Fibroblast of peridontal ligament (primary cell): Measurements from ENCODE around the gene SERTM2.
"Not testable (repeated sequence)": the region's sequence is repeated elsewhere in the genome, so short reads cannot be mapped to it uniquely, and the experiment has no call there.

ENCODE experiments used
- DNase-seq: peaks from one replicate; pipeline ENCODE4 v3.0.0-alpha.2; 2010; ENCODE audit errors: extremely low read depth

The SERTM2 gene

GRCh38 chrX:111511477-111511876 lies at the start of gene SERTM2:
Gene SERTM2, plus strand, starts transcription at chrX:111511645. Its CDS starts 7,213 bp downstream, at chrX:111518858.
- DNase-seq, result no peak

GRCh38 chrX:111465669-111466068 lies 45.8 kb upstream of the SERTM2 start:
- DNase-seq, result no peak

DNA sequence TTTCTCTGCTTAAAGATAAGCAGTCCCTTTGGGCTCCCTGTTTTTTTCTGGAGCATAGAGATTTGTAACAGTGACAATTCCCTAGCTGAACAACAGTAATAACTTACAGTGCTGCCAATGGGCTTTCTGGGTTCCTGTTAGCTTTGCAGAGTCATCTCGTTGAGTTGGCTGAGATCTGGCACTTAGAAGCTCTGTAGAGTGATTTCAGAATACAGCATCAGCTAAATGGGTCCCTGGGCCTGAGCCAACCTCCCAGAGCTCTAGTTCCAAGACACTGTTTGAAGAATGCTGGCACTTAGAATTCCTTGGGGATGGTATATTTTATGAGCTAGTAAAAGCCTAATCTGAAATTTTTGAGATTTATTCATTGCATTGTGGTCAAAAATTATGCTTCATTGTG lies 43.5 kb upstream of the SERTM2 start:
- no peak for DNase-seq

DNA sequence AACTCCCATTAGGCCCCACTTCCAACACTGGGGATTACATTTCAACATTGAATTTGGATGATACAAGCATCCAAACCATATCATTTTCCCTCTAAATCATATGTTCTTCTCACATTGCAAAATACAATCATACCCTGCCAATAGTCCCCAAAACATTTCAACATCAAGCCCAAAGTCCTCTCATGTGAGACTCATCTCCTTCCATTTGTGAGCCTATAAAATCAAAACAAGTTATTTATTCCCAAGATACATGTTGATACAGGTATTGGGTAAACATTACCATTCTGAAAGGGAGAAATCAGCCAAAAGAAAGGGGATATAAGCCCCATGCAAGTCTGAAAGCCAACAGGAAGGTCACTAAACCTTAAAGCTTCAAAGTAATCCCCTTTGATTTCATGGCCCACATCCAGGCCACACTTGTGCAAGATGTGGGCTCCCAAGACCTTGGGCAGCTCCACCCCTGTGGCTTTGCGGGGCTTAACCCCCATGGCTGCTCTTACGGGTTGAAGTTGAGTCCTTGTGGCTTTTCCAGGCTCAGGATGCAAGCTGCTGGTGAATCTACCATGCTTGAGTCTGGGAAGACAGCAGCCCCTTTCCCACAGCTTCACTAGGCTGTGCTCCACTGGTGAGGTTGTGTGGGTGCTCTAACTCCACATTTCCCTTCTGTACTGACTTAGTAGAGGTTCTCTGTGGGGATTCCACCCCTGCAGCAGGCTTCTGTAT lies 40.6 kb upstream of the SERTM2 start:
- DNase-seq, result no peak

GRCh38 chrX:111481896-111482295 lies 29.5 kb upstream of the SERTM2 start:
- no peak for DNase-seq

DNA sequence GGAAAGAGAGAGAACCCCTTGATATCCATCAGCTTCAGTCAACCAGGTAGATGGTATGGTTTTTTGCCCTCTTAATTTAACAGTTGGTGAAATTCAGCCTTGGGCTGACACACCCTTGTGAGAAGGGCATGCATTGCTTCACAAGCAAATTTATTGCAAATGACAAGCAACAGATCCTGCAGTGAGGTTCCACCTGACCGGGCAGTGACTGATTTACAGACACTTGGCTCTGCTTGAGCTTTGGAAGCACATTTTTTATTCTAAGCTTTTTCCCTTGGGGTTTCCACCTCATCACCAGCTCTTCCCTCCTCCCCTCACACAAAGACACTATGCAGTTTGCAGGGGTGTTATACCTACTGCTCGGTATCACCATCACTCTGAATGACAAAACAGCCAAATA lies 28.3 kb upstream of the SERTM2 start:
- DNase-seq, result no peak

- DNase-seq, result no peak
These were observed 27.6 kb upstream of the SERTM2 start for GRCh38 chrX:111483881-111484280.

GRCh38 chrX:111490688-111491087 lies 20.8 kb upstream of the SERTM2 start:
- no peak for DNase-seq

DNA sequence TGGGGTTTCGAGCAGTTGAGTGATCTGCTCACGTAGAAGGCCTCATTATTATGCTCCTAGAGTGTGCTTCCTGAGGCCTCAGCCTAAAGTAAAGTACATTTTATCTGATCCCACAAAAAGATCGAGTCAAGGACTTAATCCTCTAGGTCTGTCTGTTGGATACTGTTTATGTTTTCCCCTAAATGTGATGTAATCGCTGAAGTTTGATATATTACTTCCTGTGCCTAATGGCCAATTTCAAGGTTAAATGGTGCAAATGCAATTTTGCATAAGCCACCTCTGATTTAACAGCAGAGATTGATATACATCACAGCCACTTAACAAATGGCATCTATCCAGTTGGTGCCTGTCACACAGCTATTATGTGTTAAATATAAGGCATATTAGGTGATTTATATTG lies 19.4 kb upstream of the SERTM2 start:
- DNase-seq, result no peak

GRCh38 chrX:111498538-111499103 lies 12.8 kb upstream of the SERTM2 start:
- DNase-seq, result no peak

DNA sequence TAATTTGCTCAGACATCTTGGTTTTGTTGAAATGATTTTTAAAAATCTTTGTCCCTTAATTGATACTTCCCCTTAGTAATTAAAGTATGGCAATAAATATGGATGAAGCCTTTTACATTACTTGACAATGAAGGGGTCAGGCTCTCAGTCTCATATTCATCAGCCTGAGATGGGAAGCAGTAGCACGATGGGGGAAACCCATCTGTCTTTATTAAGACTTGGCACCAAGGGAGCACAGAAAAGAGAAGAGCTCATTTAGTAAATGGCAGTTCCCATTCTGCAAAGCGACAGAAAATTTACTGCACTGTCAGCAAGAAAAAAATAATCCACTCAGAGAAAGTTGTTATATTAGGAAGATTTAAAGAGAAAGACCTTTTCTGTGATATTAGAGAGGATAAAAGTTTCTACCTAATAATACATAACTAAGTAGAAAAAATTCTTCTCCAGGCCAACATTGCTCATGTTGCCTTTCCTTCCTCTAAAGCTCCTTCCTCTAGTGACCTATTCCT lies 7.9 kb upstream of the SERTM2 start:
- DNase-seq, result no peak

- DNase-seq, result no peak
These were observed 6.5 kb upstream of the SERTM2 start for GRCh38 chrX:111504941-111505340.

GRCh38 chrX:111505783-111506182 lies 5.7 kb upstream of the SERTM2 start:
- DNase-seq, result no peak

- DNase-seq, result no peak
These were observed 4.6 kb upstream of the SERTM2 start for GRCh38 chrX:111506826-111507225.

DNA sequence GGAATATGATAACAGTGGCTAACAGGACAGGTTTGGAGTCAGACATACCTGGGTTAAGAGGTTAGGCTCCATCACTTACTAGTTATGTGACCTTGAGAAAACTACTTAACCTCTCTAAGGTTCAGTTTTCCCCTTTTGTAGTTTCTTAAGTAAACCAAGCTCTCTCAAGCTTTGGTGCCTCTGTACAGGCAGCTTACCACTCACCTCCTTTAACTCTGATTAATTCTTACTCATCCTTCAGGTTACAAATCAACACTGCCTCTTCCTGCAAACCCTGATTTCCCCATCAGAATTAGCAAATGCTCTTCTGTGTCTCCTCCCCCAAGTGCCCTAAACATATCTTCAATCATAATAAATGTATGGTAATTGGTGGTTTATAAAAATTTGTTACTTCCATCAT lies 3.5 kb upstream of the SERTM2 start:
- no peak for DNase-seq

DNA sequence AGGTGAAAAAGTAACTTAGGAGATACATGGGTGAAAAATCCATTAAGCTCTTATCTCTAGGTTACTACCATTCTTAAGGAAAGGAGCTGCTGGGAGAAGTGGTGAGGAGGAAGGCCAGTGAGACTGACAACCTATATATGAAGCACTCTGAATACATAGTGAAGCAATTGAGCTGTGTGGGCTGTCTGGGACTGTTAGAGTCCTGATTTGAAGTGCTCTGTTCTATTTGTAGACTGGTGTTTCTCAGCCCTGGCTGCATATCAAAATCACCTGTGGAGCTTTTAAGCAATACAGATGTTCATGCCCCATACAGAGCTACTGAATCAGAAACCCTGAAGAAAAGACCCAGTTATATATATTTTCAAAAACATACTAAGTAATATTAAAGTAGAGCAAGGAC lies 3.9 kb downstream of the SERTM2 start:
- DNase-seq, result no peak

GRCh38 chrX:111518667-111519066 lies 7.2 kb downstream of the SERTM2 start:
- no peak for DNase-seq

GRCh38 chrX:111519215-111519614 lies 7.8 kb downstream of the SERTM2 start:
- peak; percentile 0 for DNase-seq

DNA sequence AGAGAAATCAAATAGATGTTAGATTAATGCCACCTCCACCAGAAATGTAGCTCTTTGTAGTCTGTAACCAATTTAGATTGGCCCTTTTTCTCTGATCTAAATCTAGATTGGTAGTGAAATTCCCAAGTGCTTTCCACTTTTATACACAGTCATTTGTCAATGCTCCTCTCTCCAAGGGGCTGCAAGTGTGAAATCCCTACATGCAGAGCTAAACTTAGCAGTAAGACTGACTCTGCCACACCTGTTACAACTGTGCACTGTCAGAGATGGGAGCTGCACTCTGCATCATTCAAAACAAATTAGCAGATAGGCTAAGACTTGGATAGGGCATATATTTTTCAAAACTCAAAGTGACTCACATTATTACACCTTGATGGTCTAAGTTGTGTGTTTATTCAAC lies 9.1 kb downstream of the SERTM2 start:
- no peak for DNase-seq

GRCh38 chrX:111521169-111521568 lies 9.7 kb downstream of the SERTM2 start:
- no peak for DNase-seq

- DNase-seq, result no peak
These were observed 31.8 kb downstream of the SERTM2 start for GRCh38 chrX:111543212-111543741.

DNA sequence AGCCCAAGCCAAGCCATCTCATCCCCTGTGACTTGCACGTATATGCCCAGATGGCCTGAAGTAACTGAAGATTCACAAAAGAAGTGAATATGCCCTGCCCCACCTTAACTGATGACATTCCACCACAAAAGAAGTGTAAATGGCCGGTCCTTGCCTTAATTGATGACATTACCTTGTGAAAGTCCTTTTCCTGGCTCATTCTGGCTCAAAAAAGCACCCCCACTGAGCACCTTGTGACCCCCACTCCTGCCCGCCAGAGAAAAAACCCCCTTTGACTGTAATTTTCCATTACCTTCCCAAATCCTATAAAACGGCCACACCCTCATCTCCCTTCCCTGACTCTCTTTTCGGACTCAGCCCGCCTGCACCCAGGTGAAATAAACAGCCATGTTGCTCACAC lies 37.8 kb downstream of the SERTM2 start:
- DNase-seq, result not testable (repeated sequence)

DNA sequence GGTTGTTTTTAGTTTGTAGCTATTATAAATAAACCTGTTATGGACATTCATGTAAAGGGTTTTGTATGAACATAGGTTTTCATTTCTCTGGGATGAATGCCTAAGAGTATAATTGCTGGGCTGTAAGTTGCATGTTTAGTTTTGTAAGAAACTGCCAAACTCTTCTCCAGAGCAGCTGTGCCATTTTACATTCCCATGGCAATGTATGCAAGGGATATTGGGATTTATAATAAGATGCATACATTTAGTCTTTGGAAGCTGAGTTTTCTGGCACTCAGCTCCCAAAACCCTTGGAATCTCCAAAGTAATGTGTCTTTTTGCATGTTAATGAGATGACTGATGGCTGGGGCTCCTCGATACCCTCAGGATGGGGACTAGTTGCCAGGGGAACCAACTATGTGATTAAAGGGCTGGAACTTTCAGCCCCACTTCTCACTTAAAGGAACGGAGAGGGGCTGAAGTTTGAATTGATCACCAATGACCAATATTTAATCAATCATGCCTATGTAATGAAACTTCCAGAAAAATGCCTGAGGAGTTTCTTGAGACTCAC lies 44.0 kb downstream of the SERTM2 start:
- no peak for DNase-seq
